ENCODE results near the gene SPR. TPM values are rescaled to one million over a fixed set of nuclear protein-coding genes. Genes with fewer than 3 reads are reported as not detected.

SPR gene
- total and polyA plus RNA-seq, 2 of the 13 experiments (the other 11 are each of a cell fraction or from before 2014, with no cell fraction given), result 34.0 to 96.0 TPM

DNA sequence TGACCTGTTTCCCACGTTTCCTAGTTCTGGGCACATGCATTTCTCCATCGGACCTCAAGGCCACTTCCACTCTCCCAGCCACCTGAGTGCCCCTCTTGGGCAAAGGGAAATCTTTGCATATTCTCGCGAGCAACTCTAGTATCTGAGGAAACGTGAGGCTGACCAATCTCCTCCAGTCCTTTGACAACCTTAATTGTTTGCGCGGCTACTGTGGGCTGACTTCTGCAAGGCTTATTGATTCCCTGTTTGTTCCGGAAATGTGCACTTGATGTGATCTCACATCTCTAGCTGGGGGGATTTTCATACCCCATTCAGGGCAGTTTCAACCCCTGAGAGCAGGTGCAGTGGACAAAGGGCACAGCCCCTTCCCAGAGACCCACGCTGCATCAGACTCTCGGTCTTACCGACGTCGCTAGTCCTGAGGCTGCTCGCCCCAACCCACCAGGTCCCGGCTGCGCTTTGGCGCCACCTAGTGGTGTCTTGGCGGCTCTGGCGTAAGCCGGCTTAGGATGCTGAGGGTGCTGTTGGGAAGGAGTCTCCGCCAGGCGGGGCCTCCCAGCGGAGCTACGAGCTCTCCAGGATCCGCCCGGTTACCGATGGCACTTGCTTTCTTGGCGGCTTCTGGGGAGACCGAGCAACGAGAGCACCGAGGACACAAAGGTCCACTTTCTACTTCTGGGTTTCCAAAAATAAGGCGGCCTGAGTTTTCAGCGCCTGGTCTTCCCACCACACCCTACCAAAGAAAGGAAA is 24.8 kb upstream of the SPR start (continued):
- TF ChIP-seq ZNF704 (CRISPR knock-in tag; IDR thresholded peaks at IDR 0.05; ENCODE audit: borderline replicate concordance) (0 out of 2 replicates have a peak, but pooled peaks have one; percentile 64), ZNF230 (CRISPR knock-in tag; IDR thresholded peaks at IDR 0.05) (peak; percentile 90; the same call in 1 of the 2 replicates), POLR2G (IDR thresholded peaks at IDR 0.05; ENCODE audit: low read depth, low read length) (no peak), CHD2 (IDR thresholded peaks at IDR 0.05; ENCODE audit: low read depth, low read length) (peak; percentile 73), NR2F1 (CRISPR knock-in tag; IDR thresholded peaks at IDR 0.05) (no peak), TP53 (CRISPR knock-in tag; conservative IDR thresholded peaks at IDR 0.05) (no peak), ZNF282 (IDR thresholded peaks at IDR 0.05; ENCODE audit: partially characterized antibody) (no peak), HNRNPK (IDR thresholded peaks at IDR 0.05; ENCODE audit: low read depth, low read length, poor library complexity, severe bottlenecking) (no peak), MEIS2 (CRISPR knock-in tag; IDR thresholded peaks at IDR 0.05) (peak; percentile 34; the same call in 1 of the 2 replicates), MYNN (CRISPR knock-in tag; IDR thresholded peaks at IDR 0.05; ENCODE audit: low read depth) (no peak), ZNF629 (CRISPR knock-in tag; conservative IDR thresholded peaks at IDR 0.05) (no peak), ZNF572 (CRISPR knock-in tag; IDR thresholded peaks at IDR 0.05) (no peak), ZNF101 (CRISPR knock-in tag; IDR thresholded peaks at IDR 0.05; ENCODE audit: borderline replicate concordance, low read depth) (no peak), PRMT3 (CRISPR knock-in tag; IDR thresholded peaks at IDR 0.05; ENCODE audit: borderline replicate concordance, low read depth) (0 out of 2 replicates have a peak, but pooled peaks have one; percentile 35), SMYD3 (CRISPR knock-in tag; IDR thresholded peaks at IDR 0.05) (no peak), ZNF205 (CRISPR knock-in tag; IDR thresholded peaks at IDR 0.05) (0 out of 2 replicates have a peak, but pooled peaks have one; percentile 30), MXD4 (CRISPR knock-in tag; IDR thresholded peaks at IDR 0.05) (0 out of 2 replicates have a peak, but pooled peaks have one; percentile 48), ISL2 (CRISPR knock-in tag; IDR thresholded peaks at IDR 0.05) (0 out of 2 replicates have a peak, but pooled peaks have one; percentile 61), SRSF4 (IDR thresholded peaks at IDR 0.05; ENCODE audit: low read depth, low read length, poor library complexity, severe bottlenecking) (no peak), MIER2 (CRISPR knock-in tag; IDR thresholded peaks at IDR 0.05) (peak; percentile 73), ZNF788 (CRISPR knock-in tag; IDR thresholded peaks at IDR 0.05; ENCODE audit: borderline replicate concordance) (peak; percentile 95), KLF11 (CRISPR knock-in tag; IDR thresholded peaks at IDR 0.05) (no peak), ZNF343 (CRISPR knock-in tag; IDR thresholded peaks at IDR 0.05) (no peak)
- TF ChIP-seq, protein P1, sequence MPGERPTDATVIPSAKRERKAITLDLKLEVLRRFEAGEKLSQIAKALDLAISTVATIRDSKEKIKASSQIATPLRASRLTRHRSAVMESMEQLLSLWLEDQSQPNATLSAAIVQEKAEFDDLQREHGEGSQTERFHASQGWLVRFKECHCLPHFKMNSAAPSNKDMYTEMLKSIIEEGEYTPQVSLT (CRISPR knock-in tag; IDR thresholded peaks at IDR 0.05; ENCODE audit: borderline replicate concordance, low read depth), result no peak
- TF ChIP-seq, protein P2, sequence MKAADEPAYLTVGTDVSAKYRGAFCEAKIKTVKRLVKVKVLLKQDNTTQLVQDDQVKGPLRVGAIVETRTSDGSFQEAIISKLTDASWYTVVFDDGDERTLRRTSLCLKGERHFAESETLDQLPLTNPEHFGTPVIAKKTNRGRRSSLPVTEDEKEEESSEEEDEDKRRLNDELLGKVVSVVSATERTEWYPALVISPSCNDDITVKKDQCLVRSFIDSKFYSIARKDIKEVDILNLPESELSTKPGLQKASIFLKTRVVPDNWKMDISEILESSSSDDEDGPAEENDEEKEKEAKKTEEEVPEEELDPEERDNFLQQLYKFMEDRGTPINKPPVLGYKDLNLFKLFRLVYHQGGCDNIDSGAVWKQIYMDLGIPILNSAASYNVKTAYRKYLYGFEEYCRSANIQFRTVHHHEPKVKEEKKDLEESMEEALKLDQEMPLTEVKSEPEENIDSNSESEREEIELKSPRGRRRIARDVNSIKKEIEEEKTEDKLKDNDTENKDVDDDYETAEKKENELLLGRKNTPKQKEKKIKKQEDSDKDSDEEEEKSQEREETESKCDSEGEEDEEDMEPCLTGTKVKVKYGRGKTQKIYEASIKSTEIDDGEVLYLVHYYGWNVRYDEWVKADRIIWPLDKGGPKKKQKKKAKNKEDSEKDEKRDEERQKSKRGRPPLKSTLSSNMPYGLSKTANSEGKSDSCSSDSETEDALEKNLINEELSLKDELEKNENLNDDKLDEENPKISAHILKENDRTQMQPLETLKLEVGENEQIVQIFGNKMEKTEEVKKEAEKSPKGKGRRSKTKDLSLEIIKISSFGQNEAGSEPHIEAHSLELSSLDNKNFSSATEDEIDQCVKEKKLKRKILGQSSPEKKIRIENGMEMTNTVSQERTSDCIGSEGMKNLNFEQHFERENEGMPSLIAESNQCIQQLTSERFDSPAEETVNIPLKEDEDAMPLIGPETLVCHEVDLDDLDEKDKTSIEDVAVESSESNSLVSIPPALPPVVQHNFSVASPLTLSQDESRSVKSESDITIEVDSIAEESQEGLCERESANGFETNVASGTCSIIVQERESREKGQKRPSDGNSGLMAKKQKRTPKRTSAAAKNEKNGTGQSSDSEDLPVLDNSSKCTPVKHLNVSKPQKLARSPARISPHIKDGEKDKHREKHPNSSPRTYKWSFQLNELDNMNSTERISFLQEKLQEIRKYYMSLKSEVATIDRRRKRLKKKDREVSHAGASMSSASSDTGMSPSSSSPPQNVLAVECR (CRISPR knock-in tag; IDR thresholded peaks at IDR 0.05; ENCODE audit: borderline replicate concordance), result peak; percentile 69; the same call in 1 of the 2 replicates
